Measurements from ENCODE around the gene AOAH.

GRCh38 chr7:36475011-36475342, 249.3 kb downstream of the AOAH start:
- no peak for TF ChIP-seq CTCF (IDR thresholded peaks at IDR 0.05)
- no peak for TF ChIP-seq POLR2A (IDR thresholded peaks at IDR 0.05)
